ENCODE data around the gene CHD1.

DNA sequence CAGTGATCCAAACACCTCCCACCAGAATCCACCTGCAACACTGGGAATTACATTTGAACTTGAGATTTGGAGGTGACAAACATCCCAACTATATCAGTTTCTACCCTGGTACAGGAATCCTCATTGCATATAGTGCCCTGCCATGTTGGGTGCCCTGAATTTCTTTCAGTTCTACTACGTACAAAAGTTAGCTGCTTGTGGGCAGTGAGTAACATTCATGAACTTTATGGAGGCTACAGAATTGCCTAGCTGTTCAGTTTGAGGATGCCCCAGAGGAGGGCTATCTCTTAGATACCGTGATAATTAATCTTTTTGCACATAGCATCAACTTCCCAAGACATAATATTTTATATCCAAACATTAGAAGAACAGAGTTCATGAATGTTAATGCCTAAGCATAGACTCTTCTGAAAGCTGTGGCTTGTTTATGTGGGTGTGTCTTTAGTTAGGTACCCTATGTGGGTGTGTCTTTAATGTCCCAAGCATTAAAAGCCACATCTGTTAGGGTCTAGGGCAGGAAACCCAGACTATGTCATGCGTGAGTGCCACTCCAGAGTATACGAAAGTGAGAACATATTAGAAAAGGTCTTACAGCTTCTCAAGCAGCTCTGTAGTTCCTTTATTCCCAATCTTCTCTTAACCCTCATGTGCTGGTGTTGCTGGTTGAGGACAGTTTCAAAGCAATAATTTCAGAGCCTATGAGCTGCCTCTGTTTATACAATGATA is 47.0 kb upstream of the CHD1 start:
- TF ChIP-seq, protein P1, sequence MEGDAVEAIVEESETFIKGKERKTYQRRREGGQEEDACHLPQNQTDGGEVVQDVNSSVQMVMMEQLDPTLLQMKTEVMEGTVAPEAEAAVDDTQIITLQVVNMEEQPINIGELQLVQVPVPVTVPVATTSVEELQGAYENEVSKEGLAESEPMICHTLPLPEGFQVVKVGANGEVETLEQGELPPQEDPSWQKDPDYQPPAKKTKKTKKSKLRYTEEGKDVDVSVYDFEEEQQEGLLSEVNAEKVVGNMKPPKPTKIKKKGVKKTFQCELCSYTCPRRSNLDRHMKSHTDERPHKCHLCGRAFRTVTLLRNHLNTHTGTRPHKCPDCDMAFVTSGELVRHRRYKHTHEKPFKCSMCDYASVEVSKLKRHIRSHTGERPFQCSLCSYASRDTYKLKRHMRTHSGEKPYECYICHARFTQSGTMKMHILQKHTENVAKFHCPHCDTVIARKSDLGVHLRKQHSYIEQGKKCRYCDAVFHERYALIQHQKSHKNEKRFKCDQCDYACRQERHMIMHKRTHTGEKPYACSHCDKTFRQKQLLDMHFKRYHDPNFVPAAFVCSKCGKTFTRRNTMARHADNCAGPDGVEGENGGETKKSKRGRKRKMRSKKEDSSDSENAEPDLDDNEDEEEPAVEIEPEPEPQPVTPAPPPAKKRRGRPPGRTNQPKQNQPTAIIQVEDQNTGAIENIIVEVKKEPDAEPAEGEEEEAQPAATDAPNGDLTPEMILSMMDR (conservative IDR thresholded peaks at IDR 0.05) = no peak
- TF ChIP-seq ZFX (IDR thresholded peaks at IDR 0.05) = no peak

All from C4-2B (cell line).